Stimulated activated CD4-positive, alpha-beta T cell treated with anti-CD3 and anti-CD28 coated beads, Interleukin-2, amount 100 ng/mL, for 48 hours (primary cell): Measurements from ENCODE around the gene MUC5B.

Source experiments
- DNase-seq, 2 donors: peaks; one replicate each; pipeline ENCODE4 v3.0.0-alpha.2; 2020

The MUC5B gene

DNA sequence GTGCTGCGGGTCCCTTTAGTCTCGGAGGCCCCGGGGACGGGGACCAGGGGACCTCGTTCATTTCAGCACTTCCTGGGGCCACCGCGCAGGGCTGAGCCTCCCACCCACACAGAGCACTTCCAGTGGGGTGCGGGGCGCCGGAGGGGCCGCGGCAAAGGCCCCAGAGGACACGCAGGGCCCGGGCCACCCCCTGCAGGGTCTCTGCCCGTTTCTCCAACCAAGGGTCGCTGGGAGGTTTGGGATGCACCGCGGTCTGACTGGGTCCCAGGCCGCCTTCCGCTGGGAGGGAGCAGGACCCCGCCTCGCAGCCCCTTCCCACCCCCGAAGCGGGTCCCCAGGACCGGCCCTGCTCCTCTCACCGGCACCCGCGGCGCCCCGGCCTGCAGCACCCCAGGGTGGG, 49.1 kb downstream of the MUC5B start:
- DNase-seq = no peak

DNA sequence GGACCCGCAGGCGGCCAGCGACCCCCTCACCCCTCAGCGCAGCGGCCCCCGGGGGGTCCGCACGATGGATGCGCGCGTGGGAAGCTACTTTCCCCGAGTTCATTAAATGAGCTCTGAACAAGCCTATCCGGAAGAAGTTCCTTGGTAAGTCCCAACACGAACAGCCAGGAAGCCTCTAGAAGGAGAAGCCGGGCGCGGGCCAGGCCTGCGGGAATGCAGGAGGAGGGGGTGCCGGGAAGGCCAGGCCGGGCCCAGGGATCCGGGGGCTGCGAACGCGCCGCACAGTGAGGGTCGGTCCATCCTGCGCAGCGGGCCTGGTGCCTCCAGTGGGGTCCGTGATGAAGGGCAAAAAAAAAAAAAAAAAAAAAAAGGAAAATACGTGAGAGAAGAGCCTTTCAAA, 49.7 kb downstream of the MUC5B start:
- no peak for DNase-seq

DNA sequence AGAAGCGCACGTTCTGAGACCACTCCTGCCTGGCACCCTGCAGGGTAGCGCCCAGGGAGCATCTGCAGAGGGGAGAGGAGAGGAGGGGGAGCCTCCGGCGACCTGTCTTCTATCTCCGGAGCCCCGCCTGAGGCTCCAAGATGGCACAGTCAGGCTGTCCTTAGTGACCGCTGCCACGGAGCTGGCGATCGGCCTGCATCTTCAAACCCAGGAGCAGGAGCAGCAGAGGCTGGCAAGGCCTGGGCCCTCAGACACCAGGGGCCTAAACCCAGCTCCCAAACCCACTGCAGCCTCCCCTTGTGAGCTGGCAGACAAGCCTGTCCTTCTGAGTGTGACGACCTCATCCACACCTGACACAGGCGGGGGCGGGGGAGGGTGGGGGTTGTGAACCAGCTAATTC, 51.6 kb downstream of the MUC5B start:
- no peak for DNase-seq

DNA sequence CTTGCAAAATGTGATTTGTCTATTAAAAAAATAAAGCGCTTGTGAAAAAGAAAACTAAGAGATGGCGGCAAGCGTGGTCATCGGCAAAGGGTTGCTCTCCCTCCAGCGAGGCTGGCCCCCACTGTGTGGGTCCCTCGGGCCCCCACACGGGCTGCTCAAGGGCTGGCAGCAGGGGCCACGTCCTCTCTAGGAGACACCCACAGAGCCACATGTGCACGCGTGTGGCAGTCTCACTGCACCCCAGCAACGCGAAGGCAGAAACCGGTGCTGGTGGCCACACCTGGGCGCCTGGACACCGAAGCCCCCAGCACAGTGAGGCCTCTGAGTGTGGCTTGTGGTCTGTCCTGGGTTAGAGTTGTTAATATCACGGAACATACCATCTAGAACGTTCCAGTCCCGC, 52.2 kb downstream of the MUC5B start:
- DNase-seq = no peak

DNA sequence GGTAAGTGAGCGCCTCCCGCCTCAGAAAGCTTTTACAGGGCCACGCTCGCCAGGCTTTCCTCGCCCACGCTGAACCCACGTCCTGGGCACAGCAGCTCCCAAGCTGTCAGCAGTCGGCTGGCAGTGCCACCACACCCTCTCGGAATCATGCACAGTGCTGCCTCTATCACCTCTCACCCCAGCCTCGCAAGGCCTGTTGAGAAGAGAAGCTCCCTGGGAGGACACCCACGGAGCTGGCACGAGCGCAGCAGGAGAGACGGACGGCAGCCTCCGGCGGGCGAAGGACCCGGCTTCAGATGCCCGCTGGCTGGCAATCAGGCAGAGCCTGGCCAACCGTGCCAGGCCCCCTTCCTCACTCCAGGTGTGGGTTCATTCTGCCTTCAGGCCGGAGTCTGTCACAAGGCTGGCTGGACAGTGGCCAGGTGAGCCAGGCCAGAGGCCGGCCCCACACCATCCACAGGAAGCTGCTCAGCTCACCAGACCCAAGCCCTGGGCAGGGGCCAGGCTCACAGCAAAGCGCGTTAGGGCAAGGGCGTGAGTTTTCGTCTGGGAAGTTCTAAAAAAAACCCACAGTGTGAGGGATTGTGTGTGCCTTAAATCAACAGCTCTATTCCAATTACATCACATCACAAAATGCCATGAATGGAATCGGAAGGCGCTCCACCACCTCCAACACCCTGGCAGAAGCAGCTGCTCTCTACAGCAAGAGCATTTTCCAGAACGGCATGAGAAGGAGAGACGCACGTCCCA, 53.4 kb downstream of the MUC5B start:
- no peak for DNase-seq

DNA sequence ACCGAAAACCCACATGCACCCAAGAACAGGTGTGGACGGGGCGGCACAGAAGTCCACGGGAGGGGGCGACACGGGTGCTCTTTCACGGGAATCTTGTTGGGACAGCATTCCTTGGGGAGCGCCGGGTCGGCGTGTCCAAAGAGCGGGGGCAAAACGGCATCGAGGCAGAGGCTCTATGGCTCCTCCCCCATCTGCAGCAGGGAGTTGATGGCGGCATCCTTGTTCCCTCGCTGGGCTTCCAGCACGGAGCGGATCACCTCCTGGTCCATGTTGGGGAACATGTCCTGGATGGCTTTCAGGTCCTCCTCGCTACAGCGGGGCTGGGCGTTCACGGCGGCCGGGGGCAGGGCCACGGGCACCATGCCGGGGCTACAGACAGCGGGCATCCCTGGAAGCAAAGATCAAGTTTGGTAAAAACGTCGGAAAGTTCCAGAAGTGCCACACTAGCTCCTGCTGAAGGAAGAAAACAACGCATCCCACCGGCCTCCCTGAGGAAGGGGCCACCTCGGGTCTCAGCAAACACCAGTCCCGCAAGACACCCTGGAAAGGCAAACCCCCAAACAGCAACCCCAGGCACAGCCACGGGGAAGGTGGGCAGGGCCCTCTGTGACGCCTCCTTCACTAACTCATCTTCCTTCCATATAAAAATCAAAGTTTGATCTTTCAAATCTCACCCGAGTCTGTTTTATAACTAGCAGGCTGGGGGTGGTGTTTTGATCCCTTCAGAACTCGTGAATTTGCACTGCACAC, 54.2 kb downstream of the MUC5B start:
- no peak for DNase-seq

DNA sequence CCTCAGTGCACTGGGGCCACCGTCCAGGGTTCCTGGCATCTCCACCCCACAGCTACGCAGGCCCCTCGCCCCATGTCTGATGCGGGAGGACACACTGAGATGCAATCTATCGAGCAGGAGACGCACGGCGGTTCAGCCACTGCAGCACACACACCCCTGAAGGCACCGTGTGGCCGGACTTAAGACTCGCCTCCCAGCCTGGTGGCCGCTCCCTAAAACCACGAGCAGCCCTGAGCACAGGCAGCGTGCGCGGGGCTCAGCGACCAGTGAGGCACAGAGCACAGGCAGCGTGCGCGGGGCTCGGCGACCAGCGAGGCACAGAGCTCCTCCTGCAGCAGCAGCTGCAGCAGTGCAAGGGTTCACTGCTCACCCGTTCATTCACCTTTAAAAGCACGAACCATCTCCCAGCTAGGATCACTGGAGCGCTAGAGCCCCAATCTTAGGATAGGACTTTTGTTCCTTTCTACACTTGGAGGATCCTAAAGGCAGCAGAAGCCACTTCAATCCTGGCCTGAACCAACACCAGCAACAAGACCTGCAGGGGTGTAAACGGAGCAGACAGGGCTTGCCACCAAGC, 55.2 kb downstream of the MUC5B start:
- no peak for DNase-seq

DNA sequence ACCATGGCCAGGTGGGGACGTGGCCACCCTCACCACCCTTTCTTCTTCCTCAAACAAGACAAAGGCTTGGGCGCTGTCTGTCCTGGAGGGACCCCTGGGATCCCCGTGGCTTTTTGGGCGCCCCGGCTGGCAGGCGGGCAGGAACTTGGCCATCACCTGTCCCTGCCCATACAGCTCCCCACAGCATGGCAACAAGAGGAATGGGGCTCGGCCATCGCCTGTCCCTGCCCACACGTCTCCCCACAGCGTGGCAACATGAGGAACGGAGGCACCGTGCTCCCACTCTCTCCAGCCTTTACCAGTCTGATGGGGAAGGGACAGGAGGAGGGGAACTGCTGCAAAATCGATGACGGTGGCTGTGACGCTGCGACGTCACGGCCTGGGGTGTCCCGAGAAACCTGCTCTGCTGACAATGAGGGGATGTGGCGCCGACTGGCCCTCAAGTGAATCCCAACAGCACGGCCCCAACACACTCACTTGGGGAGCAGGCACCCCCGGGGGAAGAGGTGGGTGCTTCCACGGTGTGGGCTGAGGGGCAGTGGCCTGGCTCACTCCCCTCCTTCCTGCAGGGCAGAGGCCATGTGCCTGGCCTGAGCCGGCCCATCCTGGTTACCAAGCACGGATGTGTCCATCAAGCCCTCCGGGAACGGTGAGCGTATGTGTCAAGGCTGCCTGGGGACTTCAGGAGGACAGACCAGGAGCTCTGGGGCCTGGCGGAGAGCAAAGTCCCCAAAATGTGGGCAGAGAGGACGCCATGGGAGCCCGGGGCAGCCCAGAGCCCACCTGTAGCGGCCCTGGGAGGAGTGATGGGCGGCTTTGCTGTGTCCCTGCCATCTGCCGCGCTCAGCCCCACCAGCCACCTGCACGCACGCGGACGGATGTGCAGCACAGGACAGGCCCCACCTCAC, 56.2 kb downstream of the MUC5B start:
- no peak for DNase-seq

DNA sequence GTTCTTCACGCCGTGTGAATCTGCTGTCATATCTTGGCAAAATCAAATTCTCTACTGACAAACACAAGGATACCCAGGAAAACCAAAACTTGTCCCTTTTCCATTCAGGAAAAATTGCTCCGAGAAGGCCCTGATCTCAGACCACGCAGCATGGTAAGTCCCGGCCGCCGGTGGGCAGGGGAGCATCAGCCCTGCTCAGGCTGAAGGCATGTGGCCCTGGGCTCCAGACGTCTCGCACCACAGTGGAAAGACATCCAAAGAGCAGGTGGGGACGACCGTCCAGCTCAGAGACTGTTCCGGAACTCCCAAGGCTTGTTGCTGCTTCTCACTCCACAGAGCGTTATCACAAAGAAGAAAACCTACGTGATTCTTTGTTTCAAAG, 56.8 kb downstream of the MUC5B start:
- DNase-seq = no peak

DNA sequence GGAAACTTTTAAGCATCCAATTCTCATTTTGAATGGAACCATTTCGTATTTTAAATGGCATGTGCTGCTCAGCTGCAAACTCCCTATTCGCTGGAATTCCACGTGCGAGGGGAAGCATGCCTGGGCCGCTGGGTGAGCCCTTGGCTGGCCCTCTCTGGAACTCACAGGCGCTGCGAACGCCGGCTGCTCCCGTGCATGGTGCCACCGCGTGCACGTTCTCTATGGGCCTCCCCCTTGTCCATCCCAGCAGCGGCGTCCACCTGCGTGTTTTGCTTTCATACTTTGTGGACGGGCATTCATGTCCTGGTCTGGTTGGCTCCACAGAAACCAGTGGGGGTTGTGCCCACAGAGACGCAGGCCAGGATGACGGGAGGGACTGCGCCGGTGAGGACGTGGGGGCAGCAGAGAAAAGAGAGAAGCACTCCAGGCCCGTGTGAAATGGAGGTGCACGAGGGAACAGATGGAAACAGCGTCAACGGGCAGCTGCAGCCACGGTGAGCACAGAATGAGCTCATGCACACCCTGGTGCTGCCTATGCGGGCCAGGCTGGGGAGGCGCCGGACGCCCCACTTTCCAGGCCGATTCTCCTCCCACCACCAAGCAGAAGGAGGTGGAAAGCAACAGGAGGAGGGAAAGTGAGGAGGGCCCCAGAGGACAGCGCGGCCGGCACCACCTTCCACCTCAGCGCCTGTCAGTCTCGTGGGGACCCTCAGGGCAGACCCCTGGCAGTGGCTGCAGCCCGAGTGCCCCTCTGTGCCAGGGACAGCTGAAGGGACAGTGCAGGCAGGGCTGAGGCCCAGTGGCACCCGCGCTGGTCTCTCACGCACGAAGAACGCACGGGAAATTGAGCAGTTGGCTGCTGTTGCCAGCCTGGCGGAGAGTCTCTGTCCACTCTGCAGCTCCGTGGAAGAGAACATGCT, 57.5 kb downstream of the MUC5B start:
- no peak for DNase-seq

DNA sequence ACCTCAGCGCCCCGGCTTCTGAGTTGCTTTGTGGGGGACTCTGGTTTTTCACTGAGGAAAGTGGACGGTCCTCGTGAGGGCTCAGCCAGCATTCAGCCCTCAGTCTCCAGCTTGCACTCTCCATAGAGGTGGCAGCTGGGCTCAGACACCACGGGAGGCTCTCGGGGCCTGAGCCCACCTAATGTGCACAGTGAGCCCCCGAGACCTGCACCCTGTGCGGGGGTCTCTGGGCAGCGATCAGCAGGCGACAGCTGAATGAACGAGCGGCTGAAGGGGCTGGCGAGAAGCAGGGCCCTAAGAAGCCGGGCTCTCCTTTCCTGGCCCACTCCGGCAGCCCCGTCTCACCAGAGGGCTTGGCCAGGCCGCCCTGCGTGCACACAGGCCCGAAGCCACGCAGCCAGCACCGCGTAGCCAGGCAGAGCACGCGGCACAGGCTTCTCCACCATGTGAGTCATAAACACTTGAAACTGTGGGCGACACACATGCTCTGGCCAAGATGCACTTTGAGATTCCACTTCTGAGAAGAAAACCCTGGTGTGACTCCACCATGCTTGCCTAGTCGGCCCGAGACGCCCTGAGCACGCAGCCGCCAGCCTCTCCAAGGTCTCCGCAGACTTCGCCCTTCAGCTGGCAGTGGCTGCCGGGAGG, 58.6 kb downstream of the MUC5B start:
- no peak for DNase-seq

DNA sequence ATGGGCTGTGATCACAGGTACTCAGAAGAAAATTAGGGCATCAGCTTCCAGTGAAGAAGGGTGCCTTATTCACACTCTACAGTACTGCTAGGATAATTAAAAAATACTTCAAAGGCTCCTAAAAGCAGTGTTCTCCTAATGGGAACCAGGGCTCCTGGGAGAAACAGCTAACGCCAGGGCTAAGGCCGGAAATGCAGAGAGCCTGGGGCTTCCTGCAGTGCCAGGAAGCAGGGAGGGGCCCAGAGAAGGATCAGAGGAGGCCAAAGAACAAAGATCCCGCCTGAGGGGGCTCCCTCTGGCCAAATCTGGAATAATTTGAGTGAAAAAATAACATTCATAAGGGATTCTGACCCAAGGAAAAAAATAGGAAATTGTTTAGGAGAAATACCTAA, 59.1 kb downstream of the MUC5B start:
- DNase-seq = no peak

DNA sequence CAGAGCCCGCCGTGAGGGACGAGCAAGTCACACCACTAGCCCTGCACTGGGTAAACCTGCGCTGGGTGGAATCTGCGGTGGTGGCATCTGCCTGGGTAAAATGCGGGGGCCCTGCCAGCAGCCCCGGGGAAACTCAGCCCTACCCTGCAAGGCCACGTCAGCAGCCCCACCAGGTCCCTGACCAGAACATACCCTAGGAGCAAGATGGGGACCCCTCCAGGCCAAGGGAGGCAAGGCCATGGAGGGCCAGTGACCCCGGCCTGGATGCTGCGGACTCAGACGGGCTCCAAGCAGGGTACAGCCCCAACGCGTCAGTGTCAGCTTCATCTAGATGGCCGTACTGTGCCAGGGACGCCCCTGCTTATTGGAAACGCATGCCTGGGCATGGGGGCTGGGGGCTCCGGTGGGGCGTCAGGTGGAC, 60.2 kb downstream of the MUC5B start:
- no peak for DNase-seq

DNA sequence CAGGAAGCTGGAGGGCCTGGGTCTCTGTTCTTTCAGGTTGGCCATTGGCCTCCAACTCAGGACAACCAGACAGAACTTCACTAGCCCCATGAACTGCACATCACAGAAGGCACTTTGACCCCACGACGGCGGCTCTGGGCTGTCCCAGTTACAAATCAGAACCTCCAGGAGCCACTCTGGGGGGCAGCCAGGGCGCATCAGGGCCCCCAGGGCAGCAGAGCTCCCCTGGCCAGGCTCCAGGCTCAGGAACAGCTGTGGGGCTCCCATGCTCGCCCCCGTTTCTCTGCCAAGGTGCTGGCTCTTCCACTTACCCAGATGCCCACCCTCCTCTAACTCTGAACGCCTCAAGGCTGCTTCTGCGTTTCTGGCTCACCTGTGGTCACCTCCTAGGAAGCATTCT, 61.0 kb downstream of the MUC5B start:
- no peak for DNase-seq

DNA sequence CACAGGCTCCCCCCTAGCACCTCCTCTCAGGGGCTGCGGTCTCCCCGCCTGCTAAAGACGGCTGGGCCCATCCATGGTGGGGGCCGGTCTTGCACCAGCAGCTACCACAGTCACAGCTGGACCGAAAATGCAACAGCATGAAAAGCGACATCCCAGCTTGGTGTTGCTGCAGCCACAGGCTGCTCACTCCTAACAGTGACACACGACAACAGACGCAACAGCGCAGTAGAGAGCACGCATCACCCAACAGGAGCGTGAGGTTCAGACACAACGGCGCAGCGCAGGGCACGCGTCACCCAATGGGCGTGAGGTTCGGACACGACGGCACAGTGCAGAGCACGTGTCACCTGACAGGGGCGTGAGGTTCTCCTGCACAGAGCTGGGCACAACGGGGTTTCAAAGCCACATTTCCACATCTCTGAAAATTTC, 62.5 kb downstream of the MUC5B start:
- no peak for DNase-seq

DNA sequence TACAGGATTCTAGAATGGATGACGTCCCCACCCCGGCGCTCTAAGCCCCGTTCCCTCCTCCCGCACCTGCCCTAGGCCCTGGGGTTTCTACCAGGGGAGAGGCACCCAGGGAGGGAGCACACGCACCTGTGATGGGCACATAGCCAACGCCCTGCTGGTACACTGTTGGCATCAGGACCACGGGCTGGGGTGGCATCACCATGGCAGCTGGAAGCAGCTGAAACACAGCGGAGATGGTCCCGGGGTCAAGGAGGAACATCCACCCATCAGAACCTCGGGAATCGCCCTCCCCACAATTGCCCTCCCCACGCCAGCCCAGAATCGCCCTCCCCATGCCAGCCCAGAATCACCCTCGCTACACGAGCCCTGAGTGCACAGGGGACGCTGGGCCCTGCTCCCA, 63.0 kb downstream of the MUC5B start:
- no peak for DNase-seq

DNA sequence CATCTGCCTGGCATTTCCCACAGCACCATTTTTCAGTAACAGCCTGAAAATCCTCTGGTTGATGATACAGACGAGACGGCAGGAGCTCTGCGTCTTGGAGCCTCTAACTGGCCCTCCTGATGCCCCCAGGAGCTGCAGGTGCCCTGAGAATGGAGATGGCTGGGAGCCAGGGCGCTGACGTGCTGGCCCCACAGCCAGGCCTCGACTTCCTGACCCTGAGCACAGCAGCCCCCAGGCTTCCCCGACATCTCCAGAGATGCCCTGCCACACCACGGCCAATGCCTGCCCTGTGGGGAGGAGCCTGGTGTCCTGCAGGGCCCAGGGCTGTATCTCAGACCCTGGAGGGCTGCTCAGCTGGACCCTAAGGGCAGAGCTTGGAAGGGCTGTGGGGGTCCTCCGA, 65.1 kb downstream of the MUC5B start:
- no peak for DNase-seq

DNA sequence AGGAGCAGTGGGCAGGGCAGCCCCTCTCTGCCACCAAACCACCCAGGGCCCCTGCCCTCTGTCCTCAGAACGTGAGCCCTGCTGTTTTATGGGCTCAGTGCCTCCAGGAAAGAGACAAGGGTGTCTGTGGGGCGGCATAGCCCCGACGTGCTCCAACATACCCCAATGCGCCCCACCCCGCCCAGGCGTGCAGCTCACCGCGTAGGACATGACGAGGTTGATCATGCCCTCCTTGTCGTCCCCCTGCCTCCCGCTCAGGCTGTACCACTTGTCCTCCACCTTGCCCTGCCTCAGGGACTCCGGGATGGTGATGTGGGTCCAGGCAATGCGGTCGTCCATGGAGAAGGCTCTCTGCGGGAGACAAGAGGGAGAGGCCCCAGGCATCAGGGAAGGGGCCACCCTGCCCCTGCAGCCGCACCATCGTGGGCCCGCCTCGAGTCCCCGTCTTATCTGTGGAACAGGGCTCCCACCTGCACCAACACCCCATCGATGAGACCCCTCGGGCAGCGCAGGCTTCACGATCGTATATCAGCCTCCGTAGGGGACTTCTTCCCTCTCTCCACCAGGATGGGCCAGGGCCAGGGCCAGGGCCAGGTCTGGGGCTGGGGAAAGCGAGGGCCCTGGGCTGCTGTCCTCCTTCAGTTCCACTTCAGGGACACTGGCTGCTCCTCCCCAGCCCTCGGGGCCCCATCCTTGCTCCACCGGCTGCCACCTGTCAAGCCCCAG, 65.7 kb downstream of the MUC5B start:
- DNase-seq = no peak

DNA sequence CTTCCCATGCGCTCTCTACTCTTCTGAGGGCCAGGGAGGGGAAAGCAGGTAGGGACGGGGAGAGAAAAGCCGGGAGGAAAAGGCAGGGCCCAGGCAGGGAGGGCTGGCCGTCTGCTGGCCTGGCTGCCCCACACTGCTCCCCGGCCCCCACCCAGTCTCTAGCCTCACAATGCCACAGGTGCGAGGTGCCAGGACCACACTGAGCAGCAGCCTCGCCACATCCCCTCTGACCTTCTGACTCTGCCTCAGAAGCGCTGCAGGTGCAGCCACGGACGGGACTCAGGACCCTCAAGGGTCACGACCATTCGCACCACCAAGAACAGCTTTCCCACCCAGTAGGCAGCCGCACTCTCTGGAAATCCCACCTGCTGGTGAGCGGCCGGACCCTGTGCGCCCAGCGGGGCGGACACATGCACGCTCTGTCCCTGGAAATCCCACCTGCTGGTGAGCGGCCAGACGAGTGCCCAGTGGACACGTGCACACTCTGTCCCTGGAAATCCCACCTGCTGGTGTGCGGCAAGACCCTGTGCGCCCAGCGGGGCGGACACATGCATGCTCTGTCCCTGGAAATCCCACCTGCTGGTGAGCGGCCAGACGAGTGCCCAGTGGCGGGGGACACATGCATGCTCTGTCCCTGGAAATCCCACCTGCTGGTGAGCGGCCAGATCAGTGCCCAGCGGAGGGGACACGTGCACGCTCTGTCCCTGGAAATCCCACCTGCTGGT, 66.5 kb downstream of the MUC5B start:
- no peak for DNase-seq
